ENCODE data around the gene ADCY2. TPM values are rescaled to one million over a fixed set of nuclear protein-coding genes. Genes with fewer than 3 reads are reported as not detected.

ADCY2 gene
- polyA plus RNA-seq, 1 donor (not counting 4 experiments of a cell fraction or from before 2014, with no cell fraction given) = 0.13 TPM

DNA sequence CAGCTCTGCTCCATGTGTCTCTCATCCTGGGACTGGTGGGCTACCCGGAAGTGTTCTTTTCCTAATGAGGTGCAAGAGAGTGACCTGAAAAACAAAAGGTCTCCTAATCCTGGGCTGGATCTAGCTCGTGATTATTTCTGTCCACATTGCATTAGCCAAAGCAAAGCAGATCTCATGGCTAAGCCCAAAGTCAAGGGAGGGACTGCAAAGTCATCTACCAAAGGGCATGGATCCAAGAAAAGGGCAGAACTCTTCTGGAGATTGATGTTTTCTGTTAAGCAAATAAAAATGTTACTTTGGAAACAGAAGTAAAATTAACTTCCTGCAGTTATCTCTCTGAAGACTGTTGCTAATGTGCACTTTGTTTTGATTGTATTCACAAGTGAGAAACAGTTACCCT lies 229.8 kb downstream of the ADCY2 start:
- dilution Hi-C loops (cut with MboI; ENCODE audit: extremely low pct_ligation_motif_present, low sequenced_read_pairs) = no loop called here
- FAIRE-seq = no peak
- H3K36me3 ChIP-seq (ENCODE audit: control insufficient read depth in 2 of 2, extremely low read depth in 1 of 2, insufficient read depth in 2 of 2, low read length in 2 of 2) = no peaks in the 10 kb centered on the region
- H3K79me2 ChIP-seq (ENCODE audit: control insufficient read depth, insufficient read depth, low read length) = no peaks in the 10 kb centered on the region
- no peaks in the 10 kb centered on the region for H4K20me1 ChIP-seq (ENCODE audit: control insufficient read depth, extremely low read depth, insufficient read depth, low read length)
- H3K4me3 ChIP-seq (ENCODE audit: control insufficient read depth in 2 of 3, extremely low read depth in 1 of 3, insufficient read depth in 2 of 3, low read depth in 1 of 3, low read length in 3 of 3) = no peak overlapping the region
- TF ChIP-seq, protein P1, sequence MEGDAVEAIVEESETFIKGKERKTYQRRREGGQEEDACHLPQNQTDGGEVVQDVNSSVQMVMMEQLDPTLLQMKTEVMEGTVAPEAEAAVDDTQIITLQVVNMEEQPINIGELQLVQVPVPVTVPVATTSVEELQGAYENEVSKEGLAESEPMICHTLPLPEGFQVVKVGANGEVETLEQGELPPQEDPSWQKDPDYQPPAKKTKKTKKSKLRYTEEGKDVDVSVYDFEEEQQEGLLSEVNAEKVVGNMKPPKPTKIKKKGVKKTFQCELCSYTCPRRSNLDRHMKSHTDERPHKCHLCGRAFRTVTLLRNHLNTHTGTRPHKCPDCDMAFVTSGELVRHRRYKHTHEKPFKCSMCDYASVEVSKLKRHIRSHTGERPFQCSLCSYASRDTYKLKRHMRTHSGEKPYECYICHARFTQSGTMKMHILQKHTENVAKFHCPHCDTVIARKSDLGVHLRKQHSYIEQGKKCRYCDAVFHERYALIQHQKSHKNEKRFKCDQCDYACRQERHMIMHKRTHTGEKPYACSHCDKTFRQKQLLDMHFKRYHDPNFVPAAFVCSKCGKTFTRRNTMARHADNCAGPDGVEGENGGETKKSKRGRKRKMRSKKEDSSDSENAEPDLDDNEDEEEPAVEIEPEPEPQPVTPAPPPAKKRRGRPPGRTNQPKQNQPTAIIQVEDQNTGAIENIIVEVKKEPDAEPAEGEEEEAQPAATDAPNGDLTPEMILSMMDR (optimal IDR thresholded peaks at IDR 0.05 in 1 of 3, IDR thresholded peaks at IDR 0.05 in 1 of 3, conservative IDR thresholded peaks at IDR 0.05 in 1 of 3; ENCODE audit: extremely low read depth in 1 of 3, insufficient read depth in 2 of 3, low read length in 3 of 3) = no peak
- TF ChIP-seq EZH2 (IDR thresholded peaks at IDR 0.05; ENCODE audit: low read length) = no peak
- H3K4me2 ChIP-seq (ENCODE audit: control insufficient read depth, extremely low read depth, insufficient read depth, low read depth, low read length) = no peak overlapping the region
- H3K4me1 ChIP-seq (ENCODE audit: control insufficient read depth, extremely low read depth, insufficient read depth, low read length) = no peaks in the 10 kb centered on the region
- no peak overlapping the region for H3K9ac ChIP-seq (ENCODE audit: control insufficient read depth, extremely low read depth, insufficient read depth, low read length)
- no peaks in the 10 kb centered on the region for H3K27me3 ChIP-seq (ENCODE audit: control insufficient read depth, extremely low read depth, insufficient read depth, low read length)
- H3K9me3 ChIP-seq (ENCODE audit: control insufficient read depth, low read depth, low read length) = no peaks in the 10 kb centered on the region
- no peak overlapping the region for H3K27ac ChIP-seq (ENCODE audit: control insufficient read depth, insufficient read depth, low read length)
- H2AFZ ChIP-seq (ENCODE audit: control insufficient read depth, low read length) = no peak overlapping the region
- no peaks in the 10 kb centered on the region for H3K9me1 ChIP-seq (ENCODE audit: control insufficient read depth, extremely low read depth, insufficient read depth, low read length)
- DNase-seq (ENCODE audit: low read depth, low spot score) = no peak

DNA sequence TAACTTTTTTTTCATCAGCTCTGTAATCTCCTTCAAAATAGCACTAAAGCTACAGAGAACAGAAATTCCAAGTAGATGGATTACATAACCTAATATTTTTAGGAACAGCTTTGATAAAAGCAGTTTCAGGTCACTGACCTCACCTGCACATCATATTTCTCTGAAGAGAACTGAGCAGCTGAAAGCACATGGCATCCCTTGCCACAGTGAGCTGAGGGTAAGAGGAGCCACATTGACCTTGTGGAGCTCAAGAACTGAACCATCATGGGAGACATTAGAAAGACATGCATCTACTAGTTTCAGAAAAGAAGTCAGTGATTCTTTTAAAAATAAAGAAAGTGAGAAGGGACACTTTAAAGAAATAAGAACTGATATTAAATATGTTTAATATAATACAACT lies 232.3 kb downstream of the ADCY2 start:
- H3K4me1 ChIP-seq (ENCODE audit: control insufficient read depth, extremely low read depth, insufficient read depth, low read length) = no peaks in the 10 kb centered on the region
- no peak overlapping the region for H2AFZ ChIP-seq (ENCODE audit: control insufficient read depth, low read length)

More for the DNA sequence above, 232.3 kb downstream of the ADCY2 start:
- Histone ChIP-seq H3K9me1 (ENCODE audit: control insufficient read depth, extremely low read depth, insufficient read depth, low read length) (no peaks in the 10 kb centered on the region), H3K4me3 (ENCODE audit: control insufficient read depth in 2 of 3, extremely low read depth in 1 of 3, insufficient read depth in 2 of 3, low read depth in 1 of 3, low read length in 3 of 3) (no peak overlapping the region), H4K20me1 (ENCODE audit: control insufficient read depth, extremely low read depth, insufficient read depth, low read length) (no peaks in the 10 kb centered on the region), H3K27ac (ENCODE audit: control insufficient read depth, insufficient read depth, low read length) (no peak overlapping the region), H3K36me3 (ENCODE audit: control insufficient read depth in 2 of 2, extremely low read depth in 1 of 2, insufficient read depth in 2 of 2, low read length in 2 of 2) (no peaks in the 10 kb centered on the region), H3K9me3 (ENCODE audit: control insufficient read depth, low read depth, low read length) (no peaks in the 10 kb centered on the region), H3K9ac (ENCODE audit: control insufficient read depth, extremely low read depth, insufficient read depth, low read length) (no peak overlapping the region), H3K27me3 (ENCODE audit: control insufficient read depth, extremely low read depth, insufficient read depth, low read length) (peaks cover 3% of the 10 kb centered on the region), H3K79me2 (ENCODE audit: control insufficient read depth, insufficient read depth, low read length) (no peaks in the 10 kb centered on the region), H3K4me2 (ENCODE audit: control insufficient read depth, extremely low read depth, insufficient read depth, low read depth, low read length) (no peak overlapping the region)
- DNase-seq (ENCODE audit: low read depth, low spot score) = no peak
- dilution Hi-C loops (cut with MboI; ENCODE audit: extremely low pct_ligation_motif_present, low sequenced_read_pairs) = no loop called here
- no peak for TF ChIP-seq EZH2 (IDR thresholded peaks at IDR 0.05; ENCODE audit: low read length)
- TF ChIP-seq, protein P1 (optimal IDR thresholded peaks at IDR 0.05 in 1 of 3, IDR thresholded peaks at IDR 0.05 in 1 of 3, conservative IDR thresholded peaks at IDR 0.05 in 1 of 3; ENCODE audit: extremely low read depth in 1 of 3, insufficient read depth in 2 of 3, low read length in 3 of 3) = no peak
- no peak for FAIRE-seq

Measured in keratinocyte (primary cell).